Stimulated activated CD4-positive, alpha-beta T cell treated with anti-CD3 and anti-CD28 coated beads, Interleukin-4, amount 100 ng/mL, for 48 hours (primary cell): Measurements from ENCODE around the gene IDUA.

Experiments
- DNase-seq, 2 donors: peaks; one replicate each; pipeline ENCODE4 v3.0.0-alpha.2; 2020; ENCODE audit warnings: low read depth in 2 of 2

IDUA gene

DNA sequence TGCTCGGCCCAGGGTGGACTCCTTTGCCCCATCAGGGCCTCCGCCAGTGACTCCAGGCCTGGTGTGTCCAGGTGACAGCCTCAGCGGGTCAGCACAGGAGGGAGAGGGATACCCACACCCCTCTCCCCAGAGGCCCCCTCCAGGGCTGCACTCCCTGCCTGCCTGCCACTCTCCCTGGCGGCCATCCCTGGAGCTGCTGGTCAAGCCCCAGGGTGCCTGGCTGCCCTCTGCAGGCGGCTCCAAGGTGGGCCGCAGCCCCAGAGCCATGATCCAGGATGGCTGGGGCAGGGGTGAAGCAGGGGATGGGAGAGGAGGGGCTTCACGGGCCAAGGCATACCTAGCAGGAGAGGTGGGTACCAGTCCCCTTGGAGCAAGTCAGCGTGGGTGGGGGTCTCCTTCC, 28.3 kb downstream of the IDUA start:
- no peak for DNase-seq

GRCh38 chr4:1015746-1016145, 28.9 kb downstream of the IDUA start:
- DNase-seq = no peak

DNA sequence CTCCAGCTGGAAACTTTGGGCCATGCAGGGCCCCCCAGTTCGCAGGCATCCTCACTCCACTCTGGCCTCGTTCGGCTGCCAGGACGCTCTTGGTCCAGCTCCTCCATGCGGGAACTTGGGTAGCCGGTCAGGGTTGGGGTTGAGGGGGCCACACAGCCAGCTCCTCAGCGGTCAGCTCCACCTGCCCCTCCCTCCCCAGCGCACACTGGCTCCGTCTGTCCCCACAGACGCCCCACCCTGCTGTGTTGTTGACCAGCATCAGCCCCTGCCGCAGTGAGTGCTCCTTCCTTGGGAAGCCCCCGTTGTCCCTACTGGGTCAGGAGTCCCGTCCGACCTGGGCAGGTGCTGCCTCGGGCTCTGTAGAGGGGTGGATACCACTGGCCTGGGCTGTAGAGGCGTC, 30.4 kb downstream of the IDUA start:
- DNase-seq = no peak

GRCh38 chr4:1017706-1018105, 30.9 kb downstream of the IDUA start:
- DNase-seq = no peak

- DNase-seq = no peak
Measured at GRCh38 chr4:1018147-1019020, 31.5 kb downstream of the IDUA start.

- DNase-seq = no peak
Measured at GRCh38 chr4:1019320-1019719, 32.5 kb downstream of the IDUA start.

DNA sequence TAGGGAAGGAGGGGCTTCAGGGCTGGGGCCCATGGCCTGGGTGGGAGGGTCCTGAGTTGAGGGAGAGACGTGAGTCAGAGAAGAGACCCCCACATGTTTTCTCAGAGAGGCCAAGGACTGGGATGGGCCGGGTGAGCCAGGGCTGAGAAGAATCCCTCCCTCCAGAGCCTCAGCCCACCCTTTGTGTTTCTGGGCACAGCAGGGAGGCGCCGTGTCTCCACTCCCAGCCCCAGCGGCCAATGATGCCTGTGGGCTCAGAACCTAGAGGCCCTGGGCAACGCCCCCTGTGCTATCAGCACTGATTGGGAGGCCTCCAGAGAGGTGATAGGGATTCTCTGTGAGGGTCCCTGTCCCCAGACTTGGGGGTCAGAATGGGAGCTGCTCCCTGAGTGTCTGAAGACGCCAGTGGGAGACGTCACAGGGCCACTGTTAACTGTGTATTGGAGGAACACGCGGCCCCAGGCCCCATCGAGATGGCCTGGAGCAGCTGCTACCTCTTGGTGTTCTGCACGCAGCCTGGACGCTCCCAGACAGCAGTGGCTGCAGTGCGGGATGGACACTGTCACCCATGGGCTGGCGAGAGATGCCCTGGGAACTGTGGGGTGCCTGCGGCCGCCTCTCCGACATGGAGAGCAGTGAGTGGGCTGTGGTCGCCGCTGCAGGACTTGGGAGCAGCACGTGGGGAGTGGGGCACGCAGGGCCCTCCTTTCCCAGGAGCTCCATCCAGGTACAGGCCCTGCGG, 33.1 kb downstream of the IDUA start:
- no peak for DNase-seq

- DNase-seq = no peak
Measured at GRCh38 chr4:1021386-1022050, 34.7 kb downstream of the IDUA start.

- no peak for DNase-seq
Measured at GRCh38 chr4:1022051-1022738, 35.4 kb downstream of the IDUA start.

DNA sequence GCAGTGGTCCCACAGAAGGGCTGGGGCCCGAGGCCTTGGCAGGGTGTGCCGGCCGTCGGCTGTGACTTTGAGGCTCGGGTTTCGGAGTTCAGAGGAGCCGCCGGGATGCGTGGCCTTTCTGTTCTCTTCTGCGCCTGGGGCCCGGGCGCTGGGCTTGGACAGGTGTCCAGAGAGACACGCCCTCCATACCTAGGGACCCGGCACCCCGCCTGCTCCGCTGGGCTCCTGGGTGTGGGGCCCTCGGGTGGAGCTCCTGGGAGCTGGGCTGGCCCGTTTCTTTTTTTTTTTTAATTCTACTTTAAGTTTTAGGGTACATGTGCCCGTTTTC, 35.9 kb downstream of the IDUA start:
- no peak for DNase-seq

DNA sequence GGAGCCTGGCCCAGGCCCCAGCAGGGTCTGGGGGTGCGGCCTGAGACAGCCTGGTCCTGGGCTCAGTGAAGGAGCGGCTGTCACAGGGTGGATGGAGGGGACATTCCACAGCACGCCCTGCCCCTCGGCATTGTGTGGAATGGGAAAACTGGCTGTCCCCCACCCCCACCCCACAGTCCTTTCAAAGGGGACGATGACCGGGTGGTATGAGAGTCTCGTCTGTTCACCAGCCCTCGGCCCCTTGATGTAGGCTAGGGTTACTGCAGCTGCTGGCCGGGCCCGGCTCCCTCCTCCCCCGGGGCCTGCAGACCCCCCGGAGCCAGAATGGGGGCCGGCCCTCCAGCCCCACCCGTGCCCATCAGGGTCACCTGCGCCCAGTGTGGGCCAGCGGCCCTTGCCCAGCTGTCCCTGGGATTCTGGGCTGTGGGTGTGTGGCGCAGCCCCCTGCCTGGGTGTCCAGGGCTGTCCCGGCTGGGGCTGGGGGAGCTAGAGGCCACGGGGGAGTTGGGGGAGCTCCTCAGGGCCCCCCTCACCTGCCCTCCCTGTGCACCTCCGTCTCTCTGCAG, 36.3 kb downstream of the IDUA start:
- DNase-seq = no peak

- no peak for DNase-seq
Measured at GRCh38 chr4:1023895-1024740, 37.3 kb downstream of the IDUA start.

DNA sequence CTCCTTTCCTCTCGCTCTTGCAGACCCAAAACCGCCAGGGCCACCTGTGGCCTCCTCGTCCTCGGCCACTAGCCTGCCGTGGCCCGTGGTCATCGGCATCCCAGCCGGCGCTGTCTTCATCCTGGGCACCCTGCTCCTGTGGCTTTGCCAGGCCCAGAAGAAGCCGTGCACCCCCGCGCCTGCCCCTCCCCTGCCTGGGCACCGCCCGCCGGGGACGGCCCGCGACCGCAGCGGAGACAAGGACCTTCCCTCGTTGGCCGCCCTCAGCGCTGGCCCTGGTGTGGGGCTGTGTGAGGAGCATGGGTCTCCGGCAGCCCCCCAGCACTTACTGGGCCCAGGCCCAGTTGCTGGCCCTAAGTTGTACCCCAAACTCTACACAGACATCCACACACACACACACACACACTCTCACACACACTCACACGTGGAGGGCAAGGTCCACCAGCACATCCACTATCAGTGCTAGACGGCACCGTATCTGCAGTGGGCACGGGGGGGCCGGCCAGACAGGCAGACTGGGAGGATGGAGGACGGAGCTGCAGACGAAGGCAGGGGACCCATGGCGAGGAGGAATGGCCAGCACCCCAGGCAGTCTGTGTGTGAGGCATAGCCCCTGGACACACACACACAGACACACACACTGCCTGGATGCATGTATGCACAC, 38.2 kb downstream of the IDUA start:
- DNase-seq = no peak

- peak; percentile 47 to 52 for DNase-seq
Measured at GRCh38 chr4:1026115-1026514, 39.3 kb downstream of the IDUA start.

DNA sequence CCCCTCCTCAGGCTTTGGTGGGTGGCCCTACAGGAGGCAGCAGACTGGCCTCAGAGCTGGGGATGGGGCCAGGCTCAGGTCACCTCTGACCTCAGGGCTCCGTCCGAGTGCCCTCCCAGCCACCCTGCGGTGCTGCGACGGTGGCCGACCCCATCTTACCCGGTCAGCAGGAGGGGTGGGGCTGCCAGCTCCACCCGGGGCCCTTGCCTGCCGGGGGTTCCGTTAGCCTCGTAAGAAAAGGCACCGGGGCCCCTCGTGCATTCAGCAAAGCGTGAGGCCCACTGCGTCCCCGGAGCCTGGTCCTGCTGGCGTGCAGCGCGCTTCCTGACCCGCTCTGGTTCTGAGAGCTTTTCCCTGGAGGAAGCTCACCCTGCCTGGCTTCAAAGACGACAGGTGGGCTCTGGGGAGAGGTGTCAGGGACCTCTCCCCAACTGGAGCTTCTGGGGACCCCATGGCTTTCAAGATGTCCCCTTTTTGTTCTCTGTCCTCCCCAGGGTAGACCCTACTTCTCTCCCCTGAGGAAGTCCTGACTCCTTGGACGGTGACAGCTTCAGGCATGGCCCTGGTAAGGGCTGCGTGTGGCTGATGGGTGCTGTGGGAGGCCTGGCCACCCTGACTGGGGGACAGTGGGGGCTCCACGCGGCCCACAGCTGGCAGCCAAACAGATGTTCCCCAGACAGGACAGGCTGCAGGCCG, 40.5 kb downstream of the IDUA start:
- DNase-seq = no peak

- no peak for DNase-seq
Measured at GRCh38 chr4:1027915-1028238, 41.0 kb downstream of the IDUA start.

DNA sequence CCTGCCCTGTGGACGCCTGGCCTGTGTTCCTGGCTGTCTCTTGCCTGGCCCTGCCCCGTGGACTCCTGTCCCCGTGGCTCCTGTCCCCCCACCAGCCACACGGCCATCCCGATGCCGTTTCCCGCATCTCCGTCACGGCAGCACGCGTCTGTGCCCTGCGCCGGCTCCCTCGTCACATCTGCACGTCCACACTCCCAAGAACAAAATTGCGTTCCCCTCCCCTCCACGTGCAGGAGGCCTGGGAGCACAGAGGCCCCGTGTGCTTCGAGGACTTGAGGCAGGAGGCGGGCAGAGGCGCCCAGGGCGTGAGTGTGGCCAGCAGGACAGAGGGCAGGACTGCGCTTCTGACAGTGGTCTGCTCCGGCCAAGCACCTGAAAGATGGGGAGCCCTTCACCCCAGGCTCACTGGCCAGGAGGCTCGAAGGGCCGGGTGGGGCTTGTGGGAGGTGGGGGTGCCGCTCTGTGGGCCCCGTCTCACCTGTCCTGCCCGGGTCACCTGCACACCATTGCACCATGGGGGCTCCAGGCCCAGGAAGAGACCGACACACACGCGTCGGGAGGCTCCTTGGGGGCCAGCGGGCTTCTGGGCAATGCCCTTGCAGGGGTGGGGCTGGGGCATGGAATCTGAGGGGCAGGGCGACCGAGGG, 41.9 kb downstream of the IDUA start:
- no peak for DNase-seq

- no peak for DNase-seq
Measured at GRCh38 chr4:1029529-1029928, 42.7 kb downstream of the IDUA start.

- no peak for DNase-seq
Measured at GRCh38 chr4:1030031-1030430, 43.2 kb downstream of the IDUA start.
